Mesangial cell (primary cell): ENCODE measurements around the gene RAD51. TPM values are rescaled to one million over a fixed set of nuclear protein-coding genes. Genes with fewer than 3 reads are reported as not detected.

ENCODE experiments used
- total RNA-seq: library from RNA; depleted of rRNA; stranded (reverse); fragments of >200 nt; gene quantifications from 2 replicates; pipeline ENCODE4 v1.2.3, GENCODE V29; 2015

RAD51 gene
- 3.7 and 12.7 TPM in 2 replicates for total RNA-seq

GRCh38 chr15:40694688-40695468 lies at the start of gene RAD51:
Gene RAD51 (plus strand): TSS chr15:40695174. CDS start chr15:40698759, 3,585 bp downstream.

DNA sequence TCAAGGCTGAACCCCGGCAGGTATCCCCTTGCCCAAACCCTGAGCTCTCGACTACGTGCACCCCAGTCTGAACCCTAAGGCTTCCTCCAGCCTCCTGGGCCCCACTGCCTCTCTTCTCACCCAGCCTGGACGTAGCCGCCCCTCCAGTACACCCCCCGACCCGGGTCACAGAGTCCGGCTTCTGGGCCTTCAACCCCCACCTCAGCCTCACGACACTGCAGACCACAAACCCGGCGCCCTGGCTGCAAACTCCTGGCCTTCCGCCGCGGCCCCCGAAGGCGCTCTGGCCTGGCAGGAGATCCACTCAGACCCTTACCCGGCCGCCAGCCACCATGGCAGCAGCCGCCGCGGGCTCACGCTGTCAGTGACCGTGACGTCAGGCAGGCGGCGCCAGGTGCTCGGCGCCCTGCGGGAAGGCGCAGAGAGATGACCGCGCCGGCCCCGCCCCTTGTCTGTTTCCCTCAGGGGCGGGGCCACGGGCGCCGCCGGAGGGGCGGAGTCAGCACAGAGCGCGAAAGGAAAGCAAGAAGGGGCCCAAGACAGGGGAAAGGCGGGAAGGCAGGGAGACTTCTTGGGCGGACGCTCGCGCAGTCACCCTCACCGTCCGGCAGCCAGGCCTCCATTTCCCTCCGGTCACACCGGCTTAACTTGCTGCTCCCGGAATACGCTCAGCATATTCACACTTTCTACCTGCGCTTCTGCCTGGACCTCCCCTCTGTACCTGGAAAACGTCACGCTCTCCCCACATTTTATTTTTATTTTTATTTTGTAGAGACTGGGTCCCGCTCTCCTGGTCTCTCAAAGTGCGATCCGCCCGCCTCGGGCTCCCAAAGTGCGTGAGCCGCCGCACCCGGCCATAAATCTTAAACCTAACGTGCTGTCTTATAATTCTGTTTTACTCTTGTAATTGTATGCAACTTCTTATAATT lies 60.2 kb downstream of the RAD51 start, which contains the start of gene RMDN3:
RMDN3 (minus strand) TSS at position 372 of the 929 bp plus-strand sequence. CDS start 471 bp downstream, outside the sequence.

GRCh38 chr15:40763801-40764628 lies 69.0 kb downstream of the RAD51 start, which contains the start of gene GCHFR:
Gene GCHFR (plus strand): TSS chr15:40764068. CDS start chr15:40764181, 113 bp downstream.

DNA sequence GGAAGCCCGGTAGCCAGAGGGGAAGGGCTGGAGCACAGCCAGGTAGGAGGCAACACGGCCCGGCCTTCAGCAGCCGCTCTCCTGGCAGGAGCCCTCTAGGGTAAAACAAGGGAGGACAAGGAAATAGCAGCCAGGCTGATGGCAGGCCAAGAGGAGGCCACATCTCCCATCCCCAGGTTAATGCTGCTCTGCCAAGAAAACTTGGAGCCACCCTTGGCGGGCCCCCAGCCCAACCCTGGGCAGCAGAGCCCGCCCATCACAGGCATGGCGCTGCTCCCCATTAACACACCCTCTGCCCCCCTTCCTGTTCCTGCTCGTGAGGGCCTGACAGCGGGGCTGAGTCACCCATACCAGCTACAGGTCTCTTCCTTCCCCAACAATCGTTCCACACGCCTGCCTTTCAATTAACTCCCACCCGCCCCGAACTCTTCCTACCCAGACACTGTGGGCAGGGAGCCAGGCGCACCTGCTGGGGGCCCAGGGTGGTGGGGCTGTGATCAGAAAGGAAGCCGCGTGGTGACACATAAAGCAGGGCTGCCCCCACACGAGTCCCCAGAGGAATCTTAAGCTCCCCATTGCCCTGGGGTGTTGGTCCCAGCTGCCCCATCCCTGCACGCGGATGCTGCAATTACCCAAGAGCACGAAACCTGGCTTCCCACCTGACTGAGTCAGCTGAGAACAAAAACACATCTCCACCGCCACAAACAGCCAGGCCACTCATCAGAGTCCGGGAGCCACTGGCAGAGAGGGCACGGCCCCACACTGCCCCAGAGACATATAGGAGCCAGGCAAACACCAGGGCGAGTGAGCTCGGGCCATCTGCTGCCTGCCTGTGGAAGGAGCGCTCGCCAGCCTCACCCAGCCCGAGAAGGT lies 74.5 kb downstream of the RAD51 start, which contains the start of gene C15orf62:
C15orf62 (plus strand) TSS at position 707 of the 873 bp plus-strand sequence. CDS start 516 bp downstream, outside the sequence.

Other genes starting within 250 kb of the RAD51 start
- gene CHST14, start 224.2 kb upstream of the RAD51 start, total RNA-seq: 23.6 and 34.0 TPM in 2 replicates
- gene CCDC32, start 130.1 kb upstream of the RAD51 start, total RNA-seq: 17.1 and 17.6 TPM in 2 replicates
- gene RPUSD2, start 125.9 kb upstream of the RAD51 start, total RNA-seq: 16.3 and 16.7 TPM in 2 replicates
- 1.3 and 27.4 TPM in 2 replicates for gene KNL1, start 100.9 kb upstream of the RAD51 start, total RNA-seq
- 14.3 and 16.1 TPM in 2 replicates for gene RMDN3, start 60.1 kb downstream of the RAD51 start, total RNA-seq
- gene GCHFR, start 68.9 kb downstream of the RAD51 start, total RNA-seq: 24.9 and 91.1 TPM in 2 replicates
- gene C15orf62, start 74.8 kb downstream of the RAD51 start, total RNA-seq: 0.16 and 0.63 TPM in 2 replicates
- gene ZFYVE19, start 111.9 kb downstream of the RAD51 start, total RNA-seq: 23.2 and 30.5 TPM in 2 replicates
- 32.7 and 34.9 TPM in 2 replicates for gene DNAJC17, start 112.3 kb downstream of the RAD51 start, total RNA-seq
- gene PPP1R14D, start 133.5 kb downstream of the RAD51 start, total RNA-seq: not detected in 2 replicates
- 64.9 and 128 TPM in 2 replicates for gene SPINT1, start 148.9 kb downstream of the RAD51 start, total RNA-seq
- gene RHOV, start 179.1 kb downstream of the RAD51 start, total RNA-seq: 0.16 and 0.63 TPM in 2 replicates
- gene VPS18, start 199.3 kb downstream of the RAD51 start, total RNA-seq: 32.6 and 48.0 TPM in 2 replicates
- 0.13 TPM in 1 of 2 replicates, not detected in the other for gene DLL4, start 234.2 kb downstream of the RAD51 start, total RNA-seq